IMR-90 (cell line): ENCODE data around the gene TBX3. TPM values are rescaled to one million over a fixed set of nuclear protein-coding genes. Genes with fewer than 3 reads are reported as not detected.

Experiments used
- ATAC-seq: fragments of 200-7000 bp; cut with Tn5 transposase; 2 replicates; pipeline ENCODE4 v1.9.1; 2020; ENCODE audit warnings: low read depth, mild to moderate bottlenecking, moderate library complexity
- BruUV-seq: library from RNA; stranded (reverse); fragments of 400-500 nt; replicated peaks from 2 replicates; lab custom pipeline; 2021; lab: Mats Ljungman, UMichigan
- CTCF ChIA-PET: fragments of 300-600 bp; formaldehyde crosslinking; extraction: SDS; loops from one replicate; lab custom pipeline; 2021; ENCODE audit warnings: antibody characterized with exemption; lab: Yijun Ruan, JAX
- POLR2A ChIA-PET: fragments of 300-600 bp; sonication (Branson Sonifier 250); formaldehyde crosslinking; loops from one replicate; lab custom pipeline; 2022; ENCODE audit warnings: antibody characterized with exemption; ENCODE audit not compliant: unreplicated experiment; lab: Charles Lee
- DNase-seq: peaks from one replicate; pipeline ENCODE4 v3.0.0; 2013
- H2AFZ ChIP-seq: replicated peaks from 2 replicates; pipeline ENCODE3; 2013; ENCODE audit warnings: low read length, mild to moderate bottlenecking; ENCODE audit not compliant: poor library complexity
- H2AK5ac ChIP-seq: 2 replicates; pipeline ENCODE4 v1.6.1; 2013; ENCODE audit warnings: low read depth, low read length, inconsistent platforms
- H2AK9ac ChIP-seq: replicated peaks from 2 replicates; pipeline ENCODE3; 2013; ENCODE audit warnings: mild to moderate bottlenecking, low read depth, low read length, moderate library complexity; ENCODE audit not compliant: poor library complexity
- H2BK120ac ChIP-seq: 2 replicates; pipeline ENCODE4 v1.6.1; 2013; ENCODE audit warnings: low read depth, low read length, inconsistent platforms
- H2BK15ac ChIP-seq: 3 replicates; pipeline ENCODE4 v1.6.1; 2013; ENCODE audit warnings: low read depth, low read length, inconsistent platforms
- H2BK20ac ChIP-seq: 2 replicates; pipeline ENCODE4 v1.6.1; 2013; ENCODE audit warnings: low read depth, mild to moderate bottlenecking, inconsistent platforms, low read length, moderate library complexity
- H2BK5ac ChIP-seq: 2 replicates; pipeline ENCODE4 v1.6.1; 2013; ENCODE audit warnings: mild to moderate bottlenecking, low read depth, low read length, inconsistent platforms; ENCODE audit not compliant: poor library complexity, severe bottlenecking
- H3K14ac ChIP-seq: replicated peaks from 2 replicates; pipeline ENCODE4 v1.6.1; 2013; ENCODE audit warnings: low read depth, low read length, inconsistent platforms
- H3K18ac ChIP-seq: 2 replicates; pipeline ENCODE4 v1.6.1; 2013; ENCODE audit warnings: low read depth, low read length, control low read depth
- H3K23ac ChIP-seq: 2 replicates; pipeline ENCODE4 v1.6.1; 2013; ENCODE audit warnings: low read depth, low read length, inconsistent platforms
- H3K27ac ChIP-seq: 2 replicates; pipeline ENCODE4 v1.5.1; 2013; ENCODE audit warnings: mild to moderate bottlenecking, control low read depth, low read length; ENCODE audit not compliant: insufficient read depth
- H3K27me3 ChIP-seq: 2 replicates; pipeline ENCODE4 v1.6.1; 2013; ENCODE audit warnings: low read length; ENCODE audit not compliant: control insufficient read depth, insufficient read depth
- H3K36me3 ChIP-seq: 2 replicates; pipeline ENCODE4 v1.6.1; 2013; ENCODE audit warnings: low read length, mixed read lengths; ENCODE audit not compliant: control insufficient read depth, insufficient read depth
- H3K4ac ChIP-seq: 2 replicates; pipeline ENCODE4 v1.6.1; 2013; ENCODE audit warnings: low read depth, low read length, inconsistent platforms
- H3K4me1 ChIP-seq: 2 replicates; pipeline ENCODE4 v1.6.1; 2013; ENCODE audit warnings: low read length, mixed read lengths; ENCODE audit not compliant: control insufficient read depth, insufficient read depth
- H3K4me2 ChIP-seq: 2 replicates; pipeline ENCODE4 v1.6.1; 2013; ENCODE audit warnings: low read depth, mild to moderate bottlenecking, control low read depth, low read length, moderate library complexity
- H3K4me3 ChIP-seq: 2 replicates; pipeline ENCODE4 v1.5.1; 2013; ENCODE audit warnings: low read depth, mild to moderate bottlenecking, control low read depth, low read length, moderate library complexity; ENCODE audit not compliant: insufficient read depth
- H3K56ac ChIP-seq: 2 replicates; pipeline ENCODE4 v1.6.1; 2013; ENCODE audit warnings: low read length, inconsistent platforms; ENCODE audit not compliant: insufficient read depth; ENCODE audit errors: extremely low read depth
- H3K79me1 ChIP-seq, 2 experiments: 2 replicates each; pipeline ENCODE4 v1.6.1; 2013; ENCODE audit warnings: low read length in 2 of 2, inconsistent platforms in 1 of 2, low read depth in 1 of 2
- H3K9ac ChIP-seq: 2 replicates; pipeline ENCODE4 v1.6.1; 2013; ENCODE audit warnings: low read depth, low read length, control low read depth
- H3K9me1 ChIP-seq: 2 replicates; pipeline ENCODE4 v1.6.1; 2013; ENCODE audit warnings: low read length, inconsistent platforms; ENCODE audit not compliant: insufficient read depth
- H3K9me3 ChIP-seq: 2 replicates; pipeline ENCODE4 v1.6.1; 2013; ENCODE audit warnings: low read length; ENCODE audit not compliant: control insufficient read depth, insufficient read depth
- H4K20me1 ChIP-seq: 2 replicates; pipeline ENCODE4 v1.6.1; 2013; ENCODE audit warnings: low read length, inconsistent platforms; ENCODE audit not compliant: insufficient read depth
- H4K5ac ChIP-seq: 2 replicates; pipeline ENCODE4 v1.6.1; 2013; ENCODE audit warnings: mild to moderate bottlenecking, low read depth, low read length, control low read depth
- H4K8ac ChIP-seq, 2 experiments: 2 replicates each; pipeline ENCODE4 v1.6.1; 2013; ENCODE audit warnings: low read depth in 2 of 2, low read length in 2 of 2, control low read depth in 1 of 2, inconsistent platforms in 1 of 2
- H4K91ac ChIP-seq: 2 replicates; pipeline ENCODE4 v1.6.1; 2013; ENCODE audit warnings: low read depth, low read length, inconsistent platforms; ENCODE audit not compliant: insufficient read depth
- BHLHE40 ChIP-seq: fragments of 150-350 bp; IDR thresholded peaks from 2 replicates; pipeline ENCODE4 v1.6.1; 2016; ENCODE audit warnings: mild to moderate bottlenecking, low read depth, low read length
- MXI1 ChIP-seq: IDR thresholded peaks from 2 replicates; pipeline ENCODE4 v1.6.1; 2012; ENCODE audit warnings: low read depth, mild to moderate bottlenecking, low read length, moderate library complexity, borderline replicate concordance
- RAD21 ChIP-seq: IDR thresholded peaks from 2 replicates; pipeline ENCODE4 v1.6.1; 2012; ENCODE audit warnings: low read length, improper control_type of control experiment
- RCOR1 ChIP-seq: IDR thresholded peaks from 2 replicates; pipeline ENCODE4 v1.6.1; 2012; ENCODE audit warnings: mild to moderate bottlenecking, low read length, improper control_type of control experiment; ENCODE audit not compliant: insufficient replicate concordance
- SMC3 ChIP-seq: fragments of 150-350 bp; IDR thresholded peaks from 2 replicates; pipeline ENCODE4 v1.6.1; 2016; ENCODE audit warnings: low read depth, mild to moderate bottlenecking, antibody characterized with exemption, low read length, moderate library complexity
- WGBS, 2 experiments: methylation state at CpG; one replicate each; pipeline versions ENCODE4 v1.1.5 to v1.1.7; 2013; ENCODE audit warnings: missing lambda C conversion rate in 2 of 2; ENCODE audit not compliant: insufficient read length in 1 of 2; ENCODE audit errors: extremely low coverage in 2 of 2; 5-methylcytosine and 5-hydroxymethylcytosine counted together
- dilution Hi-C: fragments of 300-500 bp; cut with HindIII; formaldehyde crosslinking; loops from one replicate; pipeline ENCODE4 v1.14.3; 2018; ENCODE audit warnings: low sequenced_read_pairs; ENCODE audit not compliant: unreplicated experiment
- in situ Hi-C: fragments of 300-500 bp; cut with MboI; formaldehyde crosslinking; loops from 3 replicates; pipeline ENCODE4 v1.14.3; 2019; ENCODE audit warnings: low sequenced_read_pairs, inconsistent platforms, mixed read lengths
- intact Hi-C: fragments of 100-400 bp; cut with micrococcal nuclease; formaldehyde crosslinking; loops from 2 replicates; pipeline ENCODE4 v1.10.0; 2022
- polyA plus RNA-seq, 3 experiments: library from polyadenylated mRNA; depleted of rRNA; stranded (reverse); fragments of >200 nt; gene quantifications; 2 replicates each; pipeline ENCODE4 v1.2.3, GENCODE V29; 2012; ENCODE audit warnings: low replicate concordance in 1 of 3
- total RNA-seq: library from RNA; depleted of rRNA; stranded (reverse); fragments of >200 nt; gene quantifications from 2 replicates; pipeline ENCODE4 v1.2.3, GENCODE V29; 2012
- TF ChIP-seq, protein P1 (sequence below): conservative IDR thresholded peaks from 2 replicates; pipeline ENCODE4 v1.5.1; 2012; ENCODE audit warnings: mild to moderate bottlenecking, low read depth, low read length, improper control_type of control experiment

TBX3 gene
- total and polyA plus RNA-seq, 2 of the 4 experiments (the other 2 are of a cell fraction): 15.8 to 44.9 TPM

DNA sequence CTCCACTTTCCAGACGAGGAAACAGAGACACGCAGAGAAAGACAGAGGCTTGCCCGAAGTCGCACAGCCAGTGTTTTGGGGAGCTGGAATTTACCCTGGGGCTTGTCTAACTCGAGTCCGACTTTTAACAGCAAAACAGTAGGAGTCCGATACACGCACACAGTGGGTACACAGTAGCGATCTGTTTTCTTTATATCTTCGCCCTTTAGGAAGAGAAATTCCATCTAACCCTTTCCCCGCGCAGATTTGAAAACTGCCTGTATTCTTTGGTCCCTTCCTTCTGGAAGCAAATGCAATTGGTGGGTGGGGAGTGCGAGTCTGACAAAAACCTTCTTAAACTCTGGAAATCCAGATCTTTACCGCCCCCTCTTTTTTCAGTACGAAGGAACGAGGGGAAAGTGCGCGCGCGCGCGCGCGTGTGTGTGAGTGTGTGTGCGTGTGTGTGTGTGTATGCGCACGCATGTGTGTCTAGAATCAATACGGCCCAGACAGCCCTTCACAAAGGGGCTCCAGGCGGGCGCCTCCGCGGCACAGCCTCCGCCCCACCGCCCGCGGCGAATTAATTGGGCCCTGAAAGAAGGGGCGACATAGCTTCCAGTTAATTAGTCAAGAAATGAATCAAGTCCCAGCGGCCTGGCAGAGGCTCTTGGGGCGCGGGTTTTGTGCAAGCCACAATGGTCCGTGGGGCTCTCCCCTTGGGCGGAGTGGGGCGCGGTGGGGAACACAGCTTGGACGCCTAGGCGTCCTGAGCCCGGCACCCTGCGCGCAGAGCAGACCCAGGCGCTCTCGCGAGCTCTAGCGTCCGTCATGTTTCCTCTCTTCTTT is 14.0 kb upstream of the TBX3 start:
- in situ Hi-C loops: no loop called here
- H3K23ac ChIP-seq: no peak overlapping the region
- no peaks in the 10 kb centered on the region for H3K36me3 ChIP-seq
- H2BK20ac ChIP-seq: no peak overlapping the region
- no peak overlapping the region for H2AK9ac ChIP-seq
- H3K79me1 ChIP-seq: peaks cover 0 to 4% of the 10 kb centered on the region in 2 experiments; a peak in 1 of 4 replicates
- no peak overlapping the region for H2BK15ac ChIP-seq
- no peak overlapping the region; the same call in 1 of the 2 replicates for H3K27ac ChIP-seq
- no peaks in the 10 kb centered on the region for H3K9me3 ChIP-seq
- TF ChIP-seq MXI1: no peak
- no peak for TF ChIP-seq SMC3
- TF ChIP-seq BHLHE40: no peak
- no peak for TF ChIP-seq RCOR1
- no peak for TF ChIP-seq RAD21
- TF ChIP-seq, protein P1, sequence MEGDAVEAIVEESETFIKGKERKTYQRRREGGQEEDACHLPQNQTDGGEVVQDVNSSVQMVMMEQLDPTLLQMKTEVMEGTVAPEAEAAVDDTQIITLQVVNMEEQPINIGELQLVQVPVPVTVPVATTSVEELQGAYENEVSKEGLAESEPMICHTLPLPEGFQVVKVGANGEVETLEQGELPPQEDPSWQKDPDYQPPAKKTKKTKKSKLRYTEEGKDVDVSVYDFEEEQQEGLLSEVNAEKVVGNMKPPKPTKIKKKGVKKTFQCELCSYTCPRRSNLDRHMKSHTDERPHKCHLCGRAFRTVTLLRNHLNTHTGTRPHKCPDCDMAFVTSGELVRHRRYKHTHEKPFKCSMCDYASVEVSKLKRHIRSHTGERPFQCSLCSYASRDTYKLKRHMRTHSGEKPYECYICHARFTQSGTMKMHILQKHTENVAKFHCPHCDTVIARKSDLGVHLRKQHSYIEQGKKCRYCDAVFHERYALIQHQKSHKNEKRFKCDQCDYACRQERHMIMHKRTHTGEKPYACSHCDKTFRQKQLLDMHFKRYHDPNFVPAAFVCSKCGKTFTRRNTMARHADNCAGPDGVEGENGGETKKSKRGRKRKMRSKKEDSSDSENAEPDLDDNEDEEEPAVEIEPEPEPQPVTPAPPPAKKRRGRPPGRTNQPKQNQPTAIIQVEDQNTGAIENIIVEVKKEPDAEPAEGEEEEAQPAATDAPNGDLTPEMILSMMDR: no peak
- H4K91ac ChIP-seq: no peak overlapping the region
- no peak overlapping the region for H2BK120ac ChIP-seq
- H3K4me3 ChIP-seq: peak overlapping the region; percentile 20
- H3K14ac ChIP-seq: no peak overlapping the region
- BruUV-seq: no TSS peak
- H3K4ac ChIP-seq: no peak overlapping the region
- H2BK5ac ChIP-seq: no peak overlapping the region
- whole genome bisulfite sequencing, 2 experiments: 32% methylated on average over 12 of the region's 55 CpGs; no CpG with 5 or more reads in 1 of the 2 experiments
- dilution Hi-C loops: no loop called here
- no peak overlapping the region for H3K9ac ChIP-seq
- peak overlapping the region; percentile 41; the same call in 1 of the 2 replicates for H3K4me2 ChIP-seq
- ChIA-PET POLR2A (interaction anchor here (0.6 kb wide), 1 partner anchor 236 kb away, joined by 3 read pairs; no protein-coding TSS in a partner anchor), CTCF (no interaction called here)
- no peak overlapping the region for H3K56ac ChIP-seq
- no peaks in the 10 kb centered on the region for H3K9me1 ChIP-seq
- peaks cover 7% of the 10 kb centered on the region for H3K27me3 ChIP-seq
- ATAC-seq (peak; percentile 45), DNase-seq (no peak)
- peaks cover 2% of the 10 kb centered on the region; the same call in 1 of the 2 replicates for H3K4me1 ChIP-seq
- no peak overlapping the region; the same call in 1 of the 2 replicates for H3K18ac ChIP-seq
- peak overlapping the region; percentile 79 for H2AFZ ChIP-seq
- H4K8ac ChIP-seq: peak overlapping the region; percentile 0 to 28; a peak in 1 of 4 replicates
- intact Hi-C loops: no loop called here
- no peak overlapping the region for H4K5ac ChIP-seq
- H4K20me1 ChIP-seq: no peaks in the 10 kb centered on the region
- no peak overlapping the region; the same call in 1 of the 2 replicates for H2AK5ac ChIP-seq
